Stimulated activated CD4-positive, alpha-beta T cell treated with anti-CD3 and anti-CD28 coated beads, Interleukin-15, amount 100 ng/mL, for 24 hours (primary cell): ENCODE results near the gene PDGFC.
A peak's percentile ranks its signal among the peaks of the same experiment; 100 is the strongest.

Source experiments
- DNase-seq: peaks from one replicate; pipeline ENCODE4 v3.0.0-alpha.2; 2020

The PDGFC gene

DNA sequence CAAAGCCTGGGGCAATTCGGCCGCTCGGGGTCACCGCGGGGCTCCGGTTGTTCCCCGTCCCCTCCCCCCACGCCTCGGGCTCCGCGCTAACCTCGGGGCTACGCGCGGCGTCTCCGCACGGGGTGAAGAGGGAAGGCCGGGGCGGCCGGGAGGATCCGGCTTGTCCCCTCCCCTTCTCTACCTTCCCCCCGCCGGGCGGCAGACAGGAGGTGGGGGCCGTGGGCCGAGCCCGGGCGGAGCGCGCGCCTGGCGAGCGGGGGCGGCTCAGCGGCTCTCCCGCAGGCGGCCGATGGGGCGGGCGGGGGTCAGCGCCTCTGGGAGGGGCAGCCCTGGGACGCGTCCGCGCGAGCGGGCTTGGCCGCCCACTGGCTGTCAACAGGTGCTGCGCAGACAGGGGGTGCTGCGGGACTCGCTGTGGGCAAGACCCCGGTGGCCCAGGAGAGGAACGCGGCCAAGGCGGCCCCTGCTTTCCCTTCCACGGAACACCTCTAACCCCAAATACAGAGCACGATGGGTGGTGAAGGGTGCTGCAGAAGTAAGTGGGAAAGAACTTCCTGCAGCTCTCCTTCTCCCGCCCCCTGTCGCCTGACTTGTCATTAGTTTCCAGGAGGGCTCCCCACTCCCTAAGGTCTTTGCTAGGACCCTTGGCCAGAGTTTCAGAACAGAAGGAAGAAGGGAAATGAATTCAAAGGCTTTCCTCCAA, at the start of gene PDGFC:
PDGFC (minus strand) TSS at position 124 of the 703 bp plus-strand sequence. CDS start 896 bp downstream, outside the sequence.
- DNase-seq, result peak; percentile 24

- no peak for DNase-seq
These were observed 49.3 kb upstream of the PDGFC start for GRCh38 chr4:157020882-157021281.

- DNase-seq, result no peak
These were observed 47.4 kb upstream of the PDGFC start for GRCh38 chr4:157018920-157019490.

DNA sequence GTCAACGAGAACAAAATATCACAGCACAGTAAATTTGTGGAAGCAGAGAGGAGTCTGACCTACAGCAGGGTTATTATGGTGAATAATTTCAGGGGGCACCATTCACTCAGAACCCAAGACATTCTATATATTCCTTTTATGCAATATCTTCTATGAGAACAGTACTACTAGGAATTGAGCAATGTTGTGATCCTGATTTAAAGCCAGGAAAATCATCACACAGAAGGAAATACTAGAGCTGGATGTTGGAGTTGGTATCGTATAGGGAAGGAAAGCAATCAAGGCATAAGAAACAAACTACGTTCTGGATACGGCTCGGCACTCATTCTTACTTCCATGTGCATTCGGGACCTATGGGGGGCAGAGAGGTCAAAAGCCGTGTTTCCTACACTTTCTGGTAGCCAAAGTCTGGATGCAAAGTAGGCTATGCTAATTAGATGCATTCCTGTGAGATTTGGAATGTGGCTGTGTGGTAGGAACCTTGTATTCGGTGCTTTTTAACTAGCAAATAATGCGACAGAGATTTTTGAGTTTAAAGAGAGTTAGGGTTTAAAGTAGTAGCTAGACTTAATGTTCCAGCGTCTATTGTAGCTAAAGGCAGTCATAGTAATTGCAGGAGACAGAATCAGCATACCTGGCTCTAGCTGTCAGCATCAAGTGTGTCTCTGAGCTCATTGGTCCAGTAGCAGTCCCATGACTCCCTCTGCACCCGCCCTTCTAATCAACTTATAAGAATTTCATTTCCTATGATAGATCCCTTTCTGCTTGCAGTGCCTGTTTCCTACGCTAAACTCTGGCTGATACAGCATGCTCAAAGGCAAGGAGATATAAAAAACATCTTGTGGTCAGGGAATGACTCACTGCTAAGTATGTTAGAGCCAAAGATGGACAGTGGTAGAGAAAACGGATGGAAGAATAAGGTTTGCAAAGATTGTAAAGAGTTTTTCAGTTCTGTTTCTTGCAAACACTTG, 43.3 kb upstream of the PDGFC start:
- DNase-seq, result no peak

DNA sequence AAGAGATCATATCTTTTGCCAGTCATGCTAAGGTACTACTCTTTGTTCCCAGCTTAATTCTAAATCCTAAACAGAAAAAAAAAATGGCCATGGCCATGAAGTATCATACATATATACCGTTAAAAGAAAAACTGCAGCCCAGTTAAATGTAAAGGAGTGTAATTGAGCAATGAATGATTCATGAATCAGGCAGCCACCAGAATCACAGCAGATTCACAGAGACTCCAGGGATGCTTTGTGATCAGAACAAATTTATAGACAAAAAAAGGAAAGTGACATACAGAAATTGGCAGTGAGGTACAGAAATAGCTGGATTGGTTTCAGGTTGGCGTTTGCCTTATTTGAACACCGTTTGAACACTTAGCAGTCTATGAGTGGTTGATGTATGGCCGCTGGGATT, 42.1 kb upstream of the PDGFC start:
- DNase-seq, result no peak

- no peak for DNase-seq
These were observed 41.2 kb upstream of the PDGFC start for GRCh38 chr4:157012781-157013180.

DNA sequence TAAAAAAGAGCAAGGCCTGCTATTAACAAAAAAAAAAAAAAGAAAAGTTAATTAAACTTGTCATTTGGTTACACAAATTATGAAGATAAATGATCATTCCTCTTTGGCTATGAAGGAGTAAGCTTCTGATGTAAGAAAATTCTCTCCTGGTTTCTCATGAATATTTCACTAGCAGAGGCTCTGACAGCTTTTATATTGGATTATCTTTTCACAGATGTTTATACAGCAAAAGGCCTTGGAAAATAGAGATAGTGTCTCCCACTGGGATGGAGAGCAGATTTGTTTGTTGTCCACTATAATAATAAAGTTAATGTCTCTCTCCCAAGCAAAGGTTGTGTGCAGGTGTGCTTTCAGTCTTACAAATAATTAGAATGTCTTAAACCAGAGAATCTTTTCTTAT, 40.7 kb upstream of the PDGFC start:
- no peak for DNase-seq

GRCh38 chr4:157010630-157011029, 39.0 kb upstream of the PDGFC start:
- DNase-seq, result no peak

- DNase-seq, result no peak
These were observed 34.2 kb upstream of the PDGFC start for GRCh38 chr4:157005831-157006230.

- DNase-seq, result no peak
These were observed 33.6 kb upstream of the PDGFC start for GRCh38 chr4:157005193-157005592.

DNA sequence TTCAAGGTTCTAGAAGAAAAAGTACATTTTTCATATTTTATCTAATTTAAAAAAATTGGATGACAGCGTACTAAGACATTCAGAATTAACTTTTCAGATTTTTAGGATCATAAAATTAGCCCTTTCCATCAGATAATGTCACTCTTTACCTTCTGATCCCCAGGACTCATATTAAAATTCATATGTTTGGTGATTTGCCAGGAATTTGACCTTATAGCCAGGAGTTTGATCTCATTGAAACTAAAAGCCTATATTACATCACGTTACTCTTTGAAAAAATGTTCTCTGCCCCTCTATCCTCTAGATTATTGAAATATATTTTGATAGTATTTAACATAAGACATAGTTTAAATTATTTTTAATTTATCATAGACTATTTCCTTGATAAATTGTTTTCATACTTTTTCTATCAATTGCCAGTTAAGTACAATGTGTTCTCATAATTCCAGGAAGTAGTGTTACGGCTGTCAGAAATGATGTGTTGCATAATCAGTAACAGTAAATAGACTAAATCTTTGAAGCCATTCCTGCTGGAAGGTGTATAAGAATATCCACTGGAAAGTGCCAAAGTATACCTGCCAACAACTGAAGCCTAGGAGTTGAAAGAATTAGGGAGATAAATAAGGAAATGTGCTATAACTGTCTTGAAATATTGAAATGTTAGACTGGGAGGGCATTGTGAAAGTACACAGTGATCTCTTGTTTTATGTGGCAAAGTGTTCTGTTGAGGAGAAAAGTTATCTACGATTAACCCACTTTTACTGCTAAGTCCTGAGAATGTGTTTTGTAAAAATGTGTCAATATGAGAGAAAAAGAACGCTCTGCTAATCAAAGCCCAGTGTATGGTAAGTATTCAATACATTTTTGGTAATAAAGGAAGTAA, 32.9 kb upstream of the PDGFC start:
- DNase-seq, result no peak

DNA sequence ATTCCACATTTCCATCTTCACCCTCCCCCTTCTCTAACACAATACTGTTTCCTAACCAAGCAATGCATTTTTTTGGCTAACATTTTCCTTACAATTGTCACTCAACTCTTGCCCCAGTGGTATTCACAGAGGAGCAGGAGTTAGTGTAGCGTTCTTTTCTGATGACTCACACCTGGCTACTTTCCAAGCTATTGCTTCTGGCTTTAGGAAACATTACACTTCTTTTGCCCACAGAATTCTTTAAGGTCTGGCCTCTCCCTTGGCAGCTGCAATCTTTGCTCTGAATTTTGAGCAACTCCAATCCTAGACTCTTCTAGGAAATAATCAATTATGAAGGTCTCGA, 27.5 kb upstream of the PDGFC start:
- DNase-seq, result no peak

GRCh38 chr4:156998500-156999174, 27.0 kb upstream of the PDGFC start:
- no peak for DNase-seq

GRCh38 chr4:156992943-156993342, 21.3 kb upstream of the PDGFC start:
- no peak for DNase-seq

- no peak for DNase-seq
These were observed 19.6 kb upstream of the PDGFC start for GRCh38 chr4:156991161-156991560.

DNA sequence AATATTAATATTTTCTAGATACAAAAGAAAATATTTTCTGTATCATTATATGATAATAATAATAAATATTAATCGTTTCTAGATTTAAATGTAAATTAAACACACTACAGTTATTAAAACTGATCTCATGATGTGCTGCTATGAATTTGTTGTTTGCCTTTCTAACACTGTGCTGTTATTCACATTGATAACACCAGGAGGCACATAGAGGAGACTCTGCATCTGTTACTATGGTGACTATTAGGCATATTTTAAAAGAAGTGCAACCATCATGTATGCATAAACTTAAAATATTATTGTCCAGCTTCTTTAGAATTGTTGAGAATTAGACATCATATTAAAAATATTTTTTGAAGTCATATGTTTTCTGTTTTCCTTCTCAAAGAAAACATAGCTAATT, 11.8 kb upstream of the PDGFC start:
- DNase-seq, result no peak

- no peak for DNase-seq
These were observed 9.7 kb upstream of the PDGFC start for GRCh38 chr4:156981262-156981769.

DNA sequence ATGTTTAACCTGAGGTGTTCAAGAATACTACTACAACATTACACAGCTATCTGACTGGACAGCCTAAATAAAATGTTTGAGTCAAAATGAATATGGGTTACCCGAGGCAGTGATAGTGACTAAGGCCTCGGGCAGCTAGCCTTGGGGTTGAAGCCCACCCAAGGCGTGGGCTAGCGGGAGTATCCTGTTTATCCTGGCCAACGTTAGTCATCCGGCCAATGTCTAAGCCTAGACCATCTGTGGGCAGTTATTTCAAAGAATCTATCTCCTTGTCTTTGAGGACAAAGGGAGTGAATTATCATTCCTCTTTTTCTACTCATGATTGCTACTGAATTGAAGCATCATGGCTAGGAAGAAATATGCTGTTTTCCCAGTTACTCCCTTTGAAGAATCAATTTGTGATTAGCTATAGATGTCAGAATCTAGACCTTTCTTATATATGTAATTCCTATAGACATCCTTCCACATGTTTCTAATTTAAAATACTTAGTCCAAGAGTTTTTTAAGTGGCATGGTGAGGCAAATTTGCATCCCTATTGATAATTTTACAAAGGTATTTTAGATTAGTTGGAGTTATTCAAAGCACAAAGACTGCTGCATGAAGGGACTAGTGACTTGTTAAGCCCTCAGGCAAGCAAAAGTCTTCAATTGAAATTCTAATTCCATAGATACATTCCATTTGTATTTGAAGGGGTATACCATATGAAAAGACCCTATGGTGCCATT, 6.0 kb upstream of the PDGFC start:
- no peak for DNase-seq

- DNase-seq, result no peak
These were observed 4.5 kb upstream of the PDGFC start for GRCh38 chr4:156976147-156976546.

GRCh38 chr4:156975686-156976085, 4.1 kb upstream of the PDGFC start:
- DNase-seq, result no peak

- DNase-seq, result no peak
These were observed 2.7 kb upstream of the PDGFC start for GRCh38 chr4:156974264-156974663.
